ENCODE data around the gene TMEM174. TPM values are rescaled to one million over a fixed set of nuclear protein-coding genes. Genes with fewer than 3 reads are reported as not detected.

The TMEM174 gene
- total and polyA plus RNA-seq, 2 of the 4 experiments (the other 2 are of a cell fraction): not detected

DNA sequence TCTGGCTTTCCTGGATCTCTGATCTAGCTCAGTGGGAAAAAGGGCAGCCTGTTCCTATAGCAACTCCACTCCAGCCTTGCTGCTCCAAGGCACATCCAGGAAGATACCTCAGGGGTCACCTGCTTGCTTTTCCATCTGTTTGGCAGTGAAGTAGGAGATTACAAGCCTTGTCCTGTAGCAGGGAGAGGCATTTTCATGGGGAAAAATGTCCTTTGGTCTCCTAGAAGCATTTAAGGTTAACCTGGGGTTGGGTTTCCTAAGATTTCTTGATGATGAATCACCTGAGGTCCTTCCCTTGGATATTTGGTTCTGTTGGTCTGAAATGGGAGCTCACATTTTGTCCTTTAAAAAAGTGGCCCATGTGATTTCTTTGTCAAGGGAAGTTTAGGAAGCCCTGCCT lies 1.5 kb upstream of the TMEM174 start:
- BruUV-seq (replicated peaks): no TSS peak
- no peaks in the 10 kb centered on the region for H4K20me1 ChIP-seq (ENCODE audit: insufficient read depth, low read length)
- ChIA-PET CTCF (no interaction called here), POLR2A (ENCODE audit: unreplicated experiment) (no interaction called here)
- H3K9me3 ChIP-seq (ENCODE audit: control insufficient read depth, insufficient read depth, low read length): no peaks in the 10 kb centered on the region
- intact Hi-C loops (cut with micrococcal nuclease) (no loop called here), dilution Hi-C loops (cut with HindIII; ENCODE audit: low sequenced_read_pairs, unreplicated experiment) (no loop called here), in situ Hi-C loops (cut with MboI; ENCODE audit: low sequenced_read_pairs) (no loop called here)
- no peak overlapping the region for H3K56ac ChIP-seq (ENCODE audit: extremely low read depth, insufficient read depth, low read length)
- no peak overlapping the region for H2AK9ac ChIP-seq (replicated peaks; ENCODE audit: low read depth, low read length, poor library complexity)
- H3K4ac ChIP-seq (ENCODE audit: low read depth, low read length): no peak overlapping the region
- no peak overlapping the region for H3K9ac ChIP-seq (ENCODE audit: low read depth, low read length)
- no peak overlapping the region for H3K4me2 ChIP-seq (ENCODE audit: low read depth, low read length)
- H3K4me1 ChIP-seq (ENCODE audit: control insufficient read depth, insufficient read depth, low read length): peaks cover 2% of the 10 kb centered on the region; the same call in 1 of the 2 replicates
- peaks cover 18% of the 10 kb centered on the region for H3K27me3 ChIP-seq (ENCODE audit: control insufficient read depth, insufficient read depth, low read length)
- DNase-seq: no peak
- H4K91ac ChIP-seq (ENCODE audit: insufficient read depth, low read depth, low read length): no peak overlapping the region
- no peaks in the 10 kb centered on the region for H3K9me1 ChIP-seq (ENCODE audit: insufficient read depth, low read length)
- H3K14ac ChIP-seq (replicated peaks; ENCODE audit: low read depth, low read length): no peak overlapping the region
- H3K27ac ChIP-seq (ENCODE audit: insufficient read depth, low read length): no peak overlapping the region
- no peaks in the 10 kb centered on the region for H3K36me3 ChIP-seq (ENCODE audit: control insufficient read depth, insufficient read depth, low read length)
- H4K8ac ChIP-seq (ENCODE audit: low read depth in 2 of 2, low read length in 2 of 2): no peak overlapping the region
- TF ChIP-seq SMC3 (IDR thresholded peaks at IDR 0.05; ENCODE audit: low read depth, low read length) (no peak), RAD21 (IDR thresholded peaks at IDR 0.05; ENCODE audit: low read length) (no peak), MXI1 (IDR thresholded peaks at IDR 0.05; ENCODE audit: borderline replicate concordance, low read depth, low read length) (no peak), NFE2L2 (IDR thresholded peaks at IDR 0.05; ENCODE audit: low read depth, low read length) (no peak), POLR2A (IDR thresholded peaks at IDR 0.05; ENCODE audit: low read depth, low read length) (no peak), CHD1 (IDR thresholded peaks at IDR 0.05; ENCODE audit: low read depth, low read length) (no peak), FOS (IDR thresholded peaks at IDR 0.05; ENCODE audit: low read depth, low read length) (no peak), RFX5 (IDR thresholded peaks at IDR 0.05; ENCODE audit: low read depth, low read length) (no peak), CEBPB (IDR thresholded peaks at IDR 0.05; ENCODE audit: low read depth, low read length) (no peak), MAZ (IDR thresholded peaks at IDR 0.05; ENCODE audit: borderline replicate concordance, low read depth, low read length) (no peak)
- TF ChIP-seq, protein P1, sequence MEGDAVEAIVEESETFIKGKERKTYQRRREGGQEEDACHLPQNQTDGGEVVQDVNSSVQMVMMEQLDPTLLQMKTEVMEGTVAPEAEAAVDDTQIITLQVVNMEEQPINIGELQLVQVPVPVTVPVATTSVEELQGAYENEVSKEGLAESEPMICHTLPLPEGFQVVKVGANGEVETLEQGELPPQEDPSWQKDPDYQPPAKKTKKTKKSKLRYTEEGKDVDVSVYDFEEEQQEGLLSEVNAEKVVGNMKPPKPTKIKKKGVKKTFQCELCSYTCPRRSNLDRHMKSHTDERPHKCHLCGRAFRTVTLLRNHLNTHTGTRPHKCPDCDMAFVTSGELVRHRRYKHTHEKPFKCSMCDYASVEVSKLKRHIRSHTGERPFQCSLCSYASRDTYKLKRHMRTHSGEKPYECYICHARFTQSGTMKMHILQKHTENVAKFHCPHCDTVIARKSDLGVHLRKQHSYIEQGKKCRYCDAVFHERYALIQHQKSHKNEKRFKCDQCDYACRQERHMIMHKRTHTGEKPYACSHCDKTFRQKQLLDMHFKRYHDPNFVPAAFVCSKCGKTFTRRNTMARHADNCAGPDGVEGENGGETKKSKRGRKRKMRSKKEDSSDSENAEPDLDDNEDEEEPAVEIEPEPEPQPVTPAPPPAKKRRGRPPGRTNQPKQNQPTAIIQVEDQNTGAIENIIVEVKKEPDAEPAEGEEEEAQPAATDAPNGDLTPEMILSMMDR (conservative IDR thresholded peaks at IDR 0.05; ENCODE audit: low read depth, low read length): no peak
- TF ChIP-seq, protein P2, sequence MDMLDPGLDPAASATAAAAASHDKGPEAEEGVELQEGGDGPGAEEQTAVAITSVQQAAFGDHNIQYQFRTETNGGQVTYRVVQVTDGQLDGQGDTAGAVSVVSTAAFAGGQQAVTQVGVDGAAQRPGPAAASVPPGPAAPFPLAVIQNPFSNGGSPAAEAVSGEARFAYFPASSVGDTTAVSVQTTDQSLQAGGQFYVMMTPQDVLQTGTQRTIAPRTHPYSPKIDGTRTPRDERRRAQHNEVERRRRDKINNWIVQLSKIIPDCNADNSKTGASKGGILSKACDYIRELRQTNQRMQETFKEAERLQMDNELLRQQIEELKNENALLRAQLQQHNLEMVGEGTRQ (IDR thresholded peaks at IDR 0.05; ENCODE audit: low read depth, low read length): no peak
- TF ChIP-seq, protein P3, sequence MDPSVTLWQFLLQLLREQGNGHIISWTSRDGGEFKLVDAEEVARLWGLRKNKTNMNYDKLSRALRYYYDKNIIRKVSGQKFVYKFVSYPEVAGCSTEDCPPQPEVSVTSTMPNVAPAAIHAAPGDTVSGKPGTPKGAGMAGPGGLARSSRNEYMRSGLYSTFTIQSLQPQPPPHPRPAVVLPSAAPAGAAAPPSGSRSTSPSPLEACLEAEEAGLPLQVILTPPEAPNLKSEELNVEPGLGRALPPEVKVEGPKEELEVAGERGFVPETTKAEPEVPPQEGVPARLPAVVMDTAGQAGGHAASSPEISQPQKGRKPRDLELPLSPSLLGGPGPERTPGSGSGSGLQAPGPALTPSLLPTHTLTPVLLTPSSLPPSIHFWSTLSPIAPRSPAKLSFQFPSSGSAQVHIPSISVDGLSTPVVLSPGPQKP (IDR thresholded peaks at IDR 0.05; ENCODE audit: borderline replicate concordance, low read depth, low read length): no peak
- no peak overlapping the region for H2AFZ ChIP-seq (replicated peaks; ENCODE audit: low read length, poor library complexity)
- H3K23ac ChIP-seq (ENCODE audit: low read depth, low read length): no peak overlapping the region
- no peak overlapping the region for H3K4me3 ChIP-seq (ENCODE audit: insufficient read depth, low read depth, low read length)
- H2BK5ac ChIP-seq (ENCODE audit: low read depth, low read length, poor library complexity, severe bottlenecking): no peak overlapping the region
- H2AK5ac ChIP-seq (ENCODE audit: low read depth, low read length): no peak overlapping the region
- no peaks in the 10 kb centered on the region for H3K79me1 ChIP-seq (ENCODE audit: low read depth in 1 of 2, low read length in 2 of 2)
- H2BK20ac ChIP-seq (ENCODE audit: low read depth, low read length): no peak overlapping the region
- H4K5ac ChIP-seq (ENCODE audit: low read depth, low read length): no peak overlapping the region
- no peak overlapping the region for H2BK120ac ChIP-seq (ENCODE audit: low read depth, low read length)
- no peak overlapping the region for H3K18ac ChIP-seq (ENCODE audit: low read depth, low read length)
- H2BK15ac ChIP-seq (ENCODE audit: low read depth, low read length): no peak overlapping the region
- no peak for ATAC-seq (ENCODE audit: low read depth)

Measured in IMR-90 (cell line).